Natural killer cell (primary cell): ENCODE results near the gene HOXA5. TPM values are rescaled to one million over a fixed set of nuclear protein-coding genes. Genes with fewer than 3 reads are reported as not detected.

ENCODE experiments used
- ATAC-seq, 3 donors: fragments of 150-1000 bp in 2 of 3; fragments of 200-7000 bp in 1 of 3; cut with Tn5 transposase; 1 replicate in 1 of 3; 2 replicates in 2 of 3; pipeline ENCODE4 v1.10.0; 2021; ENCODE audit warnings: mild to moderate bottlenecking in 2 of 3, moderate library complexity in 2 of 3
- DNase-seq, 2 donors: peaks; one replicate each; pipeline versions ENCODE4 v3.0.0 to v3.0.0-alpha.2; 2013 to 2021; ENCODE audit warnings: mixed read lengths in 1 of 2
- H3K27ac ChIP-seq: one replicate; pipeline ENCODE4 v1.5.1; 2013; ENCODE audit warnings: mild to moderate bottlenecking, low read length
- H3K27me3 ChIP-seq: one replicate; pipeline ENCODE4 v1.6.1; 2013; ENCODE audit warnings: low read length; ENCODE audit not compliant: control insufficient read depth, insufficient read depth
- H3K36me3 ChIP-seq: one replicate; pipeline ENCODE4 v1.6.1; 2013; ENCODE audit warnings: low read length; ENCODE audit not compliant: control insufficient read depth, insufficient read depth
- H3K4me1 ChIP-seq: one replicate; pipeline ENCODE4 v1.6.1; 2013; ENCODE audit warnings: low read length; ENCODE audit not compliant: control insufficient read depth, insufficient read depth
- H3K4me3 ChIP-seq: one replicate; pipeline ENCODE4 v1.5.1; 2013; ENCODE audit warnings: low read length
- H3K9me3 ChIP-seq: one replicate; pipeline ENCODE4 v1.6.1; 2013; ENCODE audit warnings: low read length; ENCODE audit not compliant: control insufficient read depth, insufficient read depth
- H3K27ac Mint-ChIP-seq, 2 donors: one replicate each; pipeline ENCODE4 v1.8.0; 2022; ENCODE audit warnings: mild to moderate bottlenecking in 2 of 2, mixed read lengths in 2 of 2, moderate library complexity in 1 of 2
- H3K27me3 Mint-ChIP-seq, 2 donors: one replicate each; pipeline ENCODE4 v1.8.0; 2022; ENCODE audit warnings: low read depth in 2 of 2, mixed read lengths in 2 of 2
- H3K36me3 Mint-ChIP-seq: one replicate; pipeline ENCODE4 v1.8.0; 2022; ENCODE audit warnings: mixed read lengths
- H3K4me1 Mint-ChIP-seq, 2 donors: one replicate each; pipeline ENCODE4 v1.8.0; 2022; ENCODE audit warnings: mixed read lengths in 2 of 2
- H3K4me3 Mint-ChIP-seq: one replicate; pipeline ENCODE4 v1.8.0; 2022; ENCODE audit warnings: mild to moderate bottlenecking, moderate library complexity, mixed read lengths
- H3K9me3 Mint-ChIP-seq, 2 donors: one replicate each; pipeline ENCODE4 v1.8.0; 2022; ENCODE audit warnings: mixed read lengths in 2 of 2
- WGBS: methylation state at CpG from one replicate; pipeline ENCODE4 v1.1.7; 2013; ENCODE audit warnings: missing lambda C conversion rate; ENCODE audit not compliant: insufficient coverage; 5-methylcytosine and 5-hydroxymethylcytosine counted together
- intact Hi-C: fragments of 100-400 bp; cut with micrococcal nuclease; formaldehyde crosslinking; loops from one replicate; pipeline ENCODE4 v1.14.2; 2022
- total RNA-seq, 4 donors: library from RNA; stranded (reverse); fragments of 120-200 nt in 1 of 4; gene quantifications; one replicate each; pipeline versions ENCODE4 v1.2.3 to v1.2.4, GENCODE V29; 2013 to 2022
- TF ChIP-seq, protein P1 (sequence below): fragments of 200-600 bp; IDR thresholded peaks from one replicate; pipeline ENCODE4 v1.8.0; 2022; ENCODE audit warnings: antibody characterized with exemption

Gene HOXA5
- total RNA-seq, 3 donors from 2014 or later (not counting 1 experiment from before 2014, with no cell fraction given): 0.29 to 13.0 (median 0.52) TPM

DNA sequence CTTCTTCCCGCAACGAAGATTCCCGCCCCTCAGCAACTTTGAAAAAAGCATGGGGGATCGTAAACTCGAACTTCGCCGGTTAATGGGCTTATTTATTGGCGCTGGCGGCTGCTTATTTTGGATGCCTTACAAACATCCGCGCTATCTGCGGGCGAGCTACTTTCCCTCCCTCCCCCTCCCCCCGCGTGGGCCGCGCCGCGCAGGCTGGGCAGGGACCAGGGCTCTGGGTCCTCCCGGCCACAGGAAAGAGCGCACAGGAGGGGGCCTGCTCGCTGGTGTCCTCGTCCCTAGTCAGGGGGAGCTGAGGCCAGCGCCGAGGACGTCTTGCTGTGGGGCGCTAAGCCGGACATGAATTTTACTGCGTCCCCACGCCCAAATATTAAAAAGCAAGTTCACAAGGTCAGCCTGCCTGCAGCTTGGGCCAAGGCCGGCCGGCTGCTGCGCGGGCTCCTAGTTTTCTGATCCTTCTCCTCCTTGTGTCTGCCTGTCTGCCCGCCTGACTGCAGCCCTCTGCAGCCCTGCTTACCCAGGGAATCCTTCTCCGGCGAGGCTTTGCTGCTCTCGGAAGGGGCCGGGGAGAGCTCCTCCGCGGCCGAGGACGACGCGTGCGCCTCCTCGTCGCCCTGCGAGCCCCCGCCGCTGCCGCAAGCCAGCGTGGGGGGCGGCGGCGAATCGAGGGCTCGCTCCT, 29.5 kb upstream of the HOXA5 start:
- H3K27ac ChIP-seq: peak overlapping the region; percentile 23
- ATAC-seq (peak; percentile 11 to 43 (median 22)), DNase-seq (peak in 1 of 2 donors; percentile 53)
- H3K27me3 Mint-ChIP-seq: peaks cover 52 to 60% of the 10 kb centered on the region in 2 donors
- peaks cover 26 to 32% of the 10 kb centered on the region in 2 donors for H3K4me1 Mint-ChIP-seq
- intact Hi-C loops: loop anchor here (2.0 kb wide), 2 partner anchors 14 to 16 kb away; partner anchors contain the start of gene HOXA7
- peak overlapping the region; percentile 49 for H3K4me3 ChIP-seq
- peaks cover 53% of the 10 kb centered on the region for H3K4me1 ChIP-seq
- H3K9me3 ChIP-seq: no peaks in the 10 kb centered on the region
- H3K27ac Mint-ChIP-seq: peak overlapping the region in 1 of 2 donors; percentile 9
- peaks cover 20% of the 10 kb centered on the region for H3K36me3 Mint-ChIP-seq
- TF ChIP-seq, protein P1, sequence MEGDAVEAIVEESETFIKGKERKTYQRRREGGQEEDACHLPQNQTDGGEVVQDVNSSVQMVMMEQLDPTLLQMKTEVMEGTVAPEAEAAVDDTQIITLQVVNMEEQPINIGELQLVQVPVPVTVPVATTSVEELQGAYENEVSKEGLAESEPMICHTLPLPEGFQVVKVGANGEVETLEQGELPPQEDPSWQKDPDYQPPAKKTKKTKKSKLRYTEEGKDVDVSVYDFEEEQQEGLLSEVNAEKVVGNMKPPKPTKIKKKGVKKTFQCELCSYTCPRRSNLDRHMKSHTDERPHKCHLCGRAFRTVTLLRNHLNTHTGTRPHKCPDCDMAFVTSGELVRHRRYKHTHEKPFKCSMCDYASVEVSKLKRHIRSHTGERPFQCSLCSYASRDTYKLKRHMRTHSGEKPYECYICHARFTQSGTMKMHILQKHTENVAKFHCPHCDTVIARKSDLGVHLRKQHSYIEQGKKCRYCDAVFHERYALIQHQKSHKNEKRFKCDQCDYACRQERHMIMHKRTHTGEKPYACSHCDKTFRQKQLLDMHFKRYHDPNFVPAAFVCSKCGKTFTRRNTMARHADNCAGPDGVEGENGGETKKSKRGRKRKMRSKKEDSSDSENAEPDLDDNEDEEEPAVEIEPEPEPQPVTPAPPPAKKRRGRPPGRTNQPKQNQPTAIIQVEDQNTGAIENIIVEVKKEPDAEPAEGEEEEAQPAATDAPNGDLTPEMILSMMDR: no peak
- H3K36me3 ChIP-seq: no peaks in the 10 kb centered on the region
- peak overlapping the region; percentile 87 for H3K4me3 Mint-ChIP-seq
- H3K9me3 Mint-ChIP-seq: no peaks in the 10 kb centered on the region
- peaks cover 69% of the 10 kb centered on the region for H3K27me3 ChIP-seq
- WGBS: 2% methylated on average over 58 of the region's 58 CpGs

DNA sequence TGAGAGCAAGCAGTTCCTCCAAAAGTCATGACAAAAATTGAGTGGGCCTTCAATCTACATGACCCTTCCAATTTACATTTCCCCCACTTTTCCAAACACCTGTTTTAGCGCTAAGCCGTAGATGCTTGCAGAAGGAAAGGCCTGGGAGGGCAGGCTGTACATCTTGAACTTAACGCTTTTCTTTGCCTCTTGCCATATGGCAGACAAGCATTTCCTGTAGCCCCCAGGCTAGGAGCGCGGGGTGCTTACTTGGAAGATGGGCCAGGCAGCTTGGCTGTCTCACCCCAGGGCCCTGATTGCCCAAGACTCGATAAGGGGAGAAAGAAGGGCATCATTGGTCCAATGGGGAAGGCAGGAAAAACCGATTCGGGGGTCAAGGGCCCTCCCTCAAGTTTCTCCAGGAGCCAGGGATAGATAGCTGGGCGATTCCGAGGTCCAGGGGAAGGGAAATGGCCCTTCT, 28.9 kb upstream of the HOXA5 start:
- no peaks in the 10 kb centered on the region for H3K36me3 ChIP-seq
- H3K4me1 ChIP-seq: peaks cover 57% of the 10 kb centered on the region
- H3K4me3 ChIP-seq: peak overlapping the region; percentile 49
- Mint-ChIP-seq H3K4me1 (peaks cover 26 to 35% of the 10 kb centered on the region in 2 donors), H3K36me3 (peaks cover 20% of the 10 kb centered on the region), H3K27me3 (peaks cover 52 to 60% of the 10 kb centered on the region in 2 donors), H3K27ac (peak overlapping the region; percentile 60 to 63), H3K4me3 (peak overlapping the region; percentile 87), H3K9me3 (no peaks in the 10 kb centered on the region)
- H3K9me3 ChIP-seq: no peaks in the 10 kb centered on the region
- DNase-seq (peak; percentile 15 to 28), ATAC-seq (no peak)
- TF ChIP-seq, protein P1: no peak
- peaks cover 75% of the 10 kb centered on the region for H3K27me3 ChIP-seq
- H3K27ac ChIP-seq: peak overlapping the region; percentile 23
- intact Hi-C loops: loop anchor here (2.0 kb wide), 2 partner anchors 14 to 16 kb away; partner anchors contain the start of gene HOXA7
- 16% methylated on average over 10 of the region's 10 CpGs for WGBS

DNA sequence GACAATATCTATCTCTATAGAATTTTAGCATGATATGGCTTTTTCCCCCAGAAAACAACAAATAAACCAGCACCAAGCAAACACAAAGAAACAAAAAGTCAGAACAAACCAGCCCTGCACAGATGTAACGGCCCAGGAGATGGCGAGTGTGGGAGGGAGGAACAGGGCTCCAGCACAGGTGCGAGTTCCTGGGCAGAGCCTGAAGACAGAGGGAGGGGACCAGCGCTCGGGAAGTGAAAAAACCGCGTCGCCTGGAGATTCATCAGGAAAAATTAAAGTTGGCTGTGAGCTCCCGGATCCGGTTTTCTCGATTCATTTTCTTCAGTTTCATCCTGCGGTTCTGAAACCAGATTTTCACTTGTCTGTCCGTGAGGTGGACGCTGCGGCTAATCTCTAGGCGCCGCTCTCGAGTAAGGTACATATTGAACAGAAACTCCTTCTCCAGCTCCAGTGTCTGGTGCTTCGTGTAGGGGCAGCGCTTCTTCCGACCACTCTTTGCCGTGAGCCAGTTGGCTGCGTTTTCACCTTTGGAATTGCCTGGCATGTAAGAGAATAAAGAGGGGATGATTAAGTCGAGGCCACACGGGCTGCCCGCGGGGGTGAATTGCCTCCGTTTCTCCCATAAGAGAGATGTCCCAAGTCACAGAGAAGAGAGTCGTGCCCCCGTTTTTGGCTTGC, 28.3 kb upstream of the HOXA5 start:
- WGBS: 12% methylated on average over 30 of the region's 30 CpGs
- no peak for ATAC-seq
- peak; percentile 15 to 47 for DNase-seq
- TF ChIP-seq, protein P1: no peak
- Mint-ChIP-seq H3K27ac (peak overlapping the region; percentile 60 to 63), H3K4me3 (peak overlapping the region; percentile 87), H3K4me1 (peaks cover 30 to 40% of the 10 kb centered on the region in 2 donors), H3K36me3 (peaks cover 20% of the 10 kb centered on the region), H3K27me3 (peaks cover 57 to 65% of the 10 kb centered on the region in 2 donors), H3K9me3 (no peaks in the 10 kb centered on the region)
- peaks cover 81% of the 10 kb centered on the region for H3K27me3 ChIP-seq
- no peak overlapping the region for H3K27ac ChIP-seq
- H3K4me1 ChIP-seq: peaks cover 62% of the 10 kb centered on the region
- no peak overlapping the region for H3K4me3 ChIP-seq
- intact Hi-C loops: loop anchor here (2.0 kb wide), 2 partner anchors 15 kb away; partner anchors contain the start of gene HOXA7
- H3K36me3 ChIP-seq: no peaks in the 10 kb centered on the region
- H3K9me3 ChIP-seq: no peaks in the 10 kb centered on the region
